Measurements from ENCODE around the gene SCAPER. TPM values are rescaled to one million over a fixed set of nuclear protein-coding genes. Genes with fewer than 3 reads are reported as not detected.

SCAPER gene
- total and polyA plus RNA-seq, 10 donors = 3.9 to 53.3 (median 34.0) TPM

DNA sequence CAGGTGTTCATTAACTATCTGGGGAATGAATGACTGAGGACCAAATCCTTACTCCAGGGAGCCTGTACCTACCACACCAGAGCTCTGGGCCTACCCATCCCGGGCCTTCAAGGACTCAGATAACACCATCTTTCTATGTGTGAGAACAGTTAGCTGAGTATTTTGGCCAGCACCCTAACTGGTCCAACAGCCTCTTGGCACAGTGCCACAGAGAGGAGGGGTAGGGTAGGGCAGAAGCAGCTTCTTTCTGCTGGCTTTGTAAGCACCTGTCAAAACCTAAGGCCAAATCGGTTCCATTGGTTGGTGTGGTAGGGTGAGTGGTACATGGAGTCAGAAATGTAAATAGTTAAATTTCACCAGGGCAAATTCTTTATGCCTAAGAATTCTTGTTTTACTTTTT is 541.9 kb downstream of the SCAPER start:
- 85 to 98% (median 94%) methylated on average over 2 of the region's 2 CpGs for WGBS, 5 donors
- H3K9me3 ChIP-seq = no peaks in the 10 kb centered on the region
- peaks cover 0 to 39% (median 2%) of the 10 kb centered on the region in 6 donors for H3K36me3 ChIP-seq
- no peak for DNase-seq
- H3K4me1 ChIP-seq = peaks cover 0 to 5% (median 0%) of the 10 kb centered on the region in 6 donors
- H3K4me3 ChIP-seq = no peak overlapping the region
- TF ChIP-seq, protein P1, sequence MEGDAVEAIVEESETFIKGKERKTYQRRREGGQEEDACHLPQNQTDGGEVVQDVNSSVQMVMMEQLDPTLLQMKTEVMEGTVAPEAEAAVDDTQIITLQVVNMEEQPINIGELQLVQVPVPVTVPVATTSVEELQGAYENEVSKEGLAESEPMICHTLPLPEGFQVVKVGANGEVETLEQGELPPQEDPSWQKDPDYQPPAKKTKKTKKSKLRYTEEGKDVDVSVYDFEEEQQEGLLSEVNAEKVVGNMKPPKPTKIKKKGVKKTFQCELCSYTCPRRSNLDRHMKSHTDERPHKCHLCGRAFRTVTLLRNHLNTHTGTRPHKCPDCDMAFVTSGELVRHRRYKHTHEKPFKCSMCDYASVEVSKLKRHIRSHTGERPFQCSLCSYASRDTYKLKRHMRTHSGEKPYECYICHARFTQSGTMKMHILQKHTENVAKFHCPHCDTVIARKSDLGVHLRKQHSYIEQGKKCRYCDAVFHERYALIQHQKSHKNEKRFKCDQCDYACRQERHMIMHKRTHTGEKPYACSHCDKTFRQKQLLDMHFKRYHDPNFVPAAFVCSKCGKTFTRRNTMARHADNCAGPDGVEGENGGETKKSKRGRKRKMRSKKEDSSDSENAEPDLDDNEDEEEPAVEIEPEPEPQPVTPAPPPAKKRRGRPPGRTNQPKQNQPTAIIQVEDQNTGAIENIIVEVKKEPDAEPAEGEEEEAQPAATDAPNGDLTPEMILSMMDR (IDR thresholded peaks at IDR 0.05 in 8 of 11, conservative IDR thresholded peaks at IDR 0.05 in 3 of 11) = no peak
- intact Hi-C loops (cut with DNase I; ENCODE audit: low total_unique reads) = no loop called here
- H3K27me3 ChIP-seq (replicated peaks in 1 of 7) = no peaks in the 10 kb centered on the region
- H3K27ac ChIP-seq = no peak overlapping the region

DNA sequence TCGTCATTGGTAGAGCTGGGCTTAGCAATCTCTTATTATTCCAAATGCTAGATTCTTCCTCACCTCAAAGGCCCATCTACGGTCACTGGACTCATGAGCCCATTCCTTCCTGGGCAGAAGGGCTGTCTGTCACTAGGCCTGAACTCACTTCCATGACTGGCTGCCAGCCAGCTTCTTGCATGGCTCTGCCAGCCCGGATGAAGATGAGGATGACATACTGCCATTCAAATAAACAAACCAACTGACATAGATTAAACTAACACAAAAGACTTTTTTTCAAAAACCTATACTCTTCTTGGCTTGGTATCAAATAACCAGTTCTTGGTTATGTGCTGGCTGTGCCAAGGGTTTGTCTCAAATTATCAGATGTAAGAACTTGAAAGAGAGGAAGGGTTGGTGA is 544.7 kb downstream of the SCAPER start:
- WGBS, 5 donors = 93 to 98% (median 95%) methylated on average over 2 to 3 of the region's 3 CpGs
- intact Hi-C loops (cut with DNase I; ENCODE audit: low total_unique reads) = no loop called here
- no peaks in the 10 kb centered on the region for H3K27me3 ChIP-seq (replicated peaks in 1 of 7)
- H3K4me1 ChIP-seq = no peaks in the 10 kb centered on the region
- peaks cover 0 to 40% (median 2%) of the 10 kb centered on the region in 6 donors for H3K36me3 ChIP-seq
- no peak for DNase-seq
- H3K9me3 ChIP-seq = no peaks in the 10 kb centered on the region
- H3K4me3 ChIP-seq = no peak overlapping the region
- TF ChIP-seq POLR2A (IDR thresholded peaks at IDR 0.05) = no peak
- TF ChIP-seq, protein P1 (IDR thresholded peaks at IDR 0.05 in 8 of 11, conservative IDR thresholded peaks at IDR 0.05 in 3 of 11) = no peak
- TF ChIP-seq POLR2AphosphoS5 (IDR thresholded peaks at IDR 0.05) = no peak
- no peak overlapping the region for H3K27ac ChIP-seq

DNA sequence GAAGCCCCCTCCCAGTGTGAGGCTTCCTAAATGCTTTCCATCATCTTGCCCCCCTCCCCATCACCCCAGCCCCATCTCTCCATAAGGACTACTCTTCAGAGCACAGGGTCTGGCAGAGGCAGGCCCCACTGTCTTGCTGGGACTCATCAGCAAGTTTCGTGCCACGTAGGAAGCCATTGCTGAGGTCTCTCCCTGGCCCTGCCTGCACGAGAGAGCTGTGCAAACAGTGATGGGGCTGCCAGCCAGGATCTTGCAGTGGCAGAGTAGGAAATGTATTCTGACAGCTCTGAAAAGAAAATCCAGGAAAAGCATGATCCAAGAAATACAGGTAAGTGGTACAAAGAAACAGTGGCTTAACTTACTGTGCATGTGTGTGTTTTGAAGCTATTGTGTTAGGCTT is 546.0 kb downstream of the SCAPER start:
- 63 to 96% (median 95%) methylated on average over 3 of the region's 3 CpGs for WGBS, 5 donors
- H3K9me3 ChIP-seq = no peaks in the 10 kb centered on the region
- H3K4me3 ChIP-seq = no peak overlapping the region
- TF ChIP-seq POLR2AphosphoS5 (IDR thresholded peaks at IDR 0.05) = no peak
- TF ChIP-seq, protein P1 (IDR thresholded peaks at IDR 0.05 in 8 of 11, conservative IDR thresholded peaks at IDR 0.05 in 3 of 11) = no peak
- no peak for TF ChIP-seq POLR2A (IDR thresholded peaks at IDR 0.05)
- H3K27ac ChIP-seq = no peak overlapping the region
- intact Hi-C loops (cut with DNase I; ENCODE audit: low total_unique reads) = no loop called here
- H3K4me1 ChIP-seq = no peaks in the 10 kb centered on the region
- H3K27me3 ChIP-seq (replicated peaks in 1 of 7) = no peaks in the 10 kb centered on the region
- H3K36me3 ChIP-seq = peaks cover 0 to 28% (median 0%) of the 10 kb centered on the region in 6 donors
- no peak for DNase-seq

DNA sequence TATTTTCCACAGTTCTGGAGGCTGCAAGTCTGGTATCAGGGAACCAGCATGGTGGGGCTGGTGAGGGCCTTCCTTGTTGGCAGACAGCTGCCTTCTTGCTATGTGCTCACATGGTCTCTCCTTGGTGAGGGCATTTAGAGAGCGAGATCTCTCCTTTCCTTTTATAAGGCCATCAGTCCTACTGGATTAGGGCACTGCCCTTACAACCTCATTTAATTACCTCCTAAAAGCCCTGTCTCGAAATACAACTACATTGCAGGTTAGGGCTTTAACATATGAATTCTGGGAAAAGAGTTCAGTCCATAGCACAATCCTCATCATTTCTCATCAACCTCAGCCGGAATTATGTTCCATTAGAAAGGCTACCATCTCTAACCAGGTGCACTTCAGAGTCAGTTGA is 546.7 kb downstream of the SCAPER start:
- H3K4me3 ChIP-seq = no peak overlapping the region
- H3K27ac ChIP-seq = no peak overlapping the region
- peaks cover 0 to 30% (median 0%) of the 10 kb centered on the region in 6 donors for H3K36me3 ChIP-seq
- H3K4me1 ChIP-seq = no peaks in the 10 kb centered on the region
- no peaks in the 10 kb centered on the region for H3K9me3 ChIP-seq
- TF ChIP-seq POLR2AphosphoS5 (IDR thresholded peaks at IDR 0.05) (no peak), POLR2A (IDR thresholded peaks at IDR 0.05) (no peak)
- TF ChIP-seq, protein P1 (IDR thresholded peaks at IDR 0.05 in 8 of 11, conservative IDR thresholded peaks at IDR 0.05 in 3 of 11) = no peak
- DNase-seq = no peak
- intact Hi-C loops (cut with DNase I; ENCODE audit: low total_unique reads) = no loop called here
- H3K27me3 ChIP-seq (replicated peaks in 1 of 7) = no peaks in the 10 kb centered on the region
- 92 to 98% (median 95%) methylated on average over 3 of the region's 3 CpGs for WGBS, 5 donors
